Smooth muscle cell (in vitro differentiated cells): Measurements from ENCODE around the gene NR3C2. TPM values are rescaled to one million over a fixed set of nuclear protein-coding genes. Genes with fewer than 3 reads are reported as not detected.

Experiments used
- DNase-seq: peaks from one replicate; lab custom pipeline; 2025; ENCODE audit not compliant: unreplicated experiment; lab: John Stamatoyannopoulos, UW
- H2AFZ ChIP-seq: fragments of 200-600 bp; sonication (generic); 2 replicates; pipeline ENCODE4 v1.6.0; 2016; ENCODE audit warnings: antibody characterized with exemption, low read depth, mild to moderate bottlenecking
- H3F3A ChIP-seq: fragments of 200-600 bp; sonication (generic); 2 replicates; pipeline ENCODE4 v1.6.0; 2017; ENCODE audit warnings: antibody characterized with exemption, low read depth
- H3K27ac ChIP-seq: fragments of 200-600 bp; sonication (generic); 2 replicates; pipeline ENCODE4 v1.5.1; 2016; ENCODE audit warnings: low read depth, mild to moderate bottlenecking
- H3K27me3 ChIP-seq: fragments of 200-600 bp; sonication (generic); 2 replicates; pipeline ENCODE4 v1.6.1; 2016; ENCODE audit warnings: low read depth, mild to moderate bottlenecking
- H3K36me3 ChIP-seq: fragments of 200-600 bp; sonication (generic); 2 replicates; pipeline ENCODE4 v1.5.1; 2016; ENCODE audit warnings: low read depth
- H3K4me1 ChIP-seq: fragments of 200-600 bp; sonication (generic); 2 replicates; pipeline ENCODE4 v1.5.1; 2016; ENCODE audit warnings: low read depth
- H3K4me2 ChIP-seq: fragments of 200-600 bp; sonication (generic); 2 replicates; pipeline ENCODE4 v1.6.0; 2016; ENCODE audit warnings: mild to moderate bottlenecking
- H3K4me3 ChIP-seq: fragments of 200-600 bp; sonication (generic); 2 replicates; pipeline ENCODE4 v1.5.1; 2016; ENCODE audit warnings: mild to moderate bottlenecking
- H3K79me2 ChIP-seq: fragments of 200-600 bp; sonication (generic); 2 replicates; pipeline ENCODE4 v1.6.0; 2016; ENCODE audit warnings: low read depth, mild to moderate bottlenecking
- H3K9ac ChIP-seq: fragments of 200-600 bp; sonication (generic); 2 replicates; pipeline ENCODE4 v1.6.0; 2016; ENCODE audit warnings: low read depth
- H3K9me3 ChIP-seq: fragments of 200-600 bp; sonication (generic); replicated peaks from 2 replicates; pipeline ENCODE4 v1.5.1; 2016; ENCODE audit warnings: low read depth
- H4K20me1 ChIP-seq: fragments of 200-600 bp; sonication (generic); 2 replicates; pipeline ENCODE4 v1.6.0; 2016; ENCODE audit warnings: low read depth
- CTCF ChIP-seq: fragments of 200-600 bp; sonication (generic); IDR thresholded peaks from 2 replicates; pipeline ENCODE4 v1.5.1; 2017; ENCODE audit warnings: borderline replicate concordance, mild to moderate bottlenecking, antibody characterized with exemption; ENCODE audit not compliant: insufficient read depth, poor library complexity, severe bottlenecking
- WGBS: methylation state at CpG from one replicate; pipeline ENCODE4 v1.1.7; 2016; ENCODE audit warnings: low lambda C conversion rate; 5-methylcytosine and 5-hydroxymethylcytosine counted together
- polyA plus RNA-seq: library from polyadenylated mRNA; unstranded; fragments of >200 nt; fragmentation: Nextera tagmentation; extraction: Ambion mirVana; gene quantifications from 2 replicates; pipeline ENCODE4 v1.2.1, GENCODE V29; 2016
- total RNA-seq: library from RNA; depleted of rRNA; stranded (reverse); fragments of >200 nt; gene quantifications from 2 replicates; pipeline ENCODE4 v1.2.3, GENCODE V29; 2014

The NR3C2 gene
- total and polyA plus RNA-seq, 2 experiments from 2014 or later: 0.09 TPM; not detected in 1

- H3K79me2 ChIP-seq: no peaks in the 10 kb centered on the region
- no peaks in the 10 kb centered on the region for H3F3A ChIP-seq
- no peak for TF ChIP-seq CTCF
- peaks cover 4% of the 10 kb centered on the region for H3K27me3 ChIP-seq
- H3K4me1 ChIP-seq: no peaks in the 10 kb centered on the region
- no peak overlapping the region for H3K4me2 ChIP-seq
- H2AFZ ChIP-seq: no peak overlapping the region
- no peaks in the 10 kb centered on the region for H3K36me3 ChIP-seq
- no peak overlapping the region for H3K27ac ChIP-seq
- no peaks in the 10 kb centered on the region for H4K20me1 ChIP-seq
- H3K9me3 ChIP-seq: no peaks in the 10 kb centered on the region
- no peak overlapping the region for H3K9ac ChIP-seq
- WGBS: 65% methylated on average over 1 of the region's 1 CpG
- DNase-seq: no peak
- H3K4me3 ChIP-seq: no peak overlapping the region
Observed at GRCh38 chr4:148359769-148360168, 82.4 kb downstream of the NR3C2 start.

GRCh38 chr4:148355442-148356123 lies 86.6 kb downstream of the NR3C2 start:
- H2AFZ ChIP-seq: no peak overlapping the region
- H3K36me3 ChIP-seq: no peaks in the 10 kb centered on the region
- H3K27ac ChIP-seq: no peak overlapping the region
- H3K27me3 ChIP-seq: peaks cover 7% of the 10 kb centered on the region
- H3K9ac ChIP-seq: no peak overlapping the region
- DNase-seq: no peak
- no peaks in the 10 kb centered on the region for H3K9me3 ChIP-seq
- WGBS: 82% methylated on average over 4 of the region's 4 CpGs
- H3K4me1 ChIP-seq: no peaks in the 10 kb centered on the region
- TF ChIP-seq CTCF: no peak
- H3F3A ChIP-seq: no peaks in the 10 kb centered on the region
- H3K4me3 ChIP-seq: no peak overlapping the region
- H4K20me1 ChIP-seq: no peaks in the 10 kb centered on the region
- no peak overlapping the region for H3K4me2 ChIP-seq
- no peaks in the 10 kb centered on the region for H3K79me2 ChIP-seq

- no peak overlapping the region for H3K4me2 ChIP-seq
- 91% methylated on average over 4 of the region's 4 CpGs for WGBS
- no peak overlapping the region for H3K9ac ChIP-seq
- H3K9me3 ChIP-seq: no peaks in the 10 kb centered on the region
- H3K27ac ChIP-seq: no peak overlapping the region
- no peaks in the 10 kb centered on the region for H3K79me2 ChIP-seq
- H4K20me1 ChIP-seq: no peaks in the 10 kb centered on the region
- H2AFZ ChIP-seq: no peak overlapping the region
- TF ChIP-seq CTCF: no peak
- no peaks in the 10 kb centered on the region for H3F3A ChIP-seq
- no peak overlapping the region for H3K4me3 ChIP-seq
- H3K4me1 ChIP-seq: no peaks in the 10 kb centered on the region
- DNase-seq: no peak
- H3K36me3 ChIP-seq: no peaks in the 10 kb centered on the region
- H3K27me3 ChIP-seq: peaks cover 7% of the 10 kb centered on the region
Observed at GRCh38 chr4:148354186-148354585, 88.0 kb downstream of the NR3C2 start.

GRCh38 chr4:148353571-148353970 lies 88.6 kb downstream of the NR3C2 start:
- no peak for DNase-seq

More at GRCh38 chr4:148353571-148353970, 88.6 kb downstream of the NR3C2 start:
- Histone ChIP-seq H3K79me2 (no peaks in the 10 kb centered on the region), H3K4me3 (no peak overlapping the region), H3K9me3 (no peaks in the 10 kb centered on the region), H3K27me3 (peaks cover 7% of the 10 kb centered on the region), H3K36me3 (no peaks in the 10 kb centered on the region), H3K4me1 (no peaks in the 10 kb centered on the region), H3K27ac (no peak overlapping the region), H3K4me2 (no peak overlapping the region), H2AFZ (no peak overlapping the region), H4K20me1 (no peaks in the 10 kb centered on the region), H3F3A (no peaks in the 10 kb centered on the region), H3K9ac (no peak overlapping the region)
- TF ChIP-seq CTCF: no peak
